Measurements from ENCODE around the gene TRMT44. TPM values are rescaled to one million over a fixed set of nuclear protein-coding genes. Genes with fewer than 3 reads are reported as not detected.
"Not testable (repeated sequence)": the region's sequence is repeated elsewhere in the genome, so short reads cannot be mapped to it uniquely, and the experiment has no call there.

Gene TRMT44
- total RNA-seq, 1 experiment from 2014 or later = 15.3 TPM

- TF ChIP-seq EZH2 (IDR thresholded peaks at IDR 0.05; ENCODE audit: low read length, unreplicated experiment) (no peak), EZH2phosphoT487 (IDR thresholded peaks at IDR 0.05; ENCODE audit: borderline replicate concordance, low read length) (no peak), CTCF (conservative IDR thresholded peaks at IDR 0.05; ENCODE audit: low read depth, low read length) (no peak)
- DNase-seq (no peak), ATAC-seq (no peak)
- BruUV-seq (replicated peaks) = no TSS peak
- no peaks in the 10 kb centered on the region for H4K20me1 ChIP-seq (ENCODE audit: low read length)
- H3K27ac ChIP-seq (ENCODE audit: low read length) = no peak overlapping the region
- H3K4me2 ChIP-seq (ENCODE audit: low read length) = no peak overlapping the region
- H3K36me3 ChIP-seq (ENCODE audit: low read depth, low read length) = no peaks in the 10 kb centered on the region
- intact Hi-C loops (cut with micrococcal nuclease) = no loop called here
- H3K4me3 ChIP-seq (ENCODE audit: low read length) = no peak overlapping the region
- no peaks in the 10 kb centered on the region for H3K4me1 ChIP-seq (ENCODE audit: insufficient read depth, low read length)
- H3K27me3 ChIP-seq (ENCODE audit: low read length) = no peaks in the 10 kb centered on the region
- H3K9me2 ChIP-seq (replicated peaks; ENCODE audit: low read length) = no peaks in the 10 kb centered on the region
- H3K9me3 ChIP-seq (ENCODE audit: low read length) = no peaks in the 10 kb centered on the region
- no peak overlapping the region for H3K9ac ChIP-seq (ENCODE audit: low read length)
- no peaks in the 10 kb centered on the region for H3K79me2 ChIP-seq (ENCODE audit: low read length)
- POLR2A ChIA-PET (ENCODE audit: unreplicated experiment) = no interaction called here
- no peak overlapping the region for H2AFZ ChIP-seq (ENCODE audit: low read length)
- no peaks in the 10 kb centered on the region for H3F3A ChIP-seq (ENCODE audit: low read length, unreplicated experiment)
- CTCF ChIA-PET = no interaction called here
Observed at GRCh38 chr4:8478801-8479744, 38.5 kb downstream of the TRMT44 start.

DNA sequence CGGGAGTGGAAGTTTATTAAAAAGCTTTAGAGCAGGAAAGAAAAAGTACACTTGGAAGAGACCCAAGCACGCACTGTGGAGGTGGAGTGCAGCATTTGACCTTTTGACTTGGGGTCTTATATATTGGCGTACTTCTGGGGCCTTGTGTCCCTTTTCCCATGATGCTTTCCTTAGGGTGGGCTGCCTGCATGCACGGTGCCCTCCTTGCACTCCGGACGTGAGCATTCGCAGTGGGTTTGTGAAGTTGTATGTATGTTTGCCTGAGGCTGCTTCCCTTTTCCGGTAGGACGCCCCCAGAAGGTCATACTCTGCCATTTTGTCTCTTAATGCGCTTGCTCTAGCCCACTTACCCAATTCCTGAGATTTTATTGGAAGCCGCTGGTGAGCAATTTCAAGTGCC lies 39.6 kb downstream of the TRMT44 start:
- ChIA-PET CTCF (interaction anchor here (0.6 kb wide), 1 partner anchor 128 kb away, joined by 3 read pairs; no protein-coding TSS in a partner anchor), POLR2A (ENCODE audit: unreplicated experiment) (no interaction called here)
- H3K4me1 ChIP-seq (ENCODE audit: insufficient read depth, low read length) = no peaks in the 10 kb centered on the region
- no peak overlapping the region for H3K4me2 ChIP-seq (ENCODE audit: low read length)
- H4K20me1 ChIP-seq (ENCODE audit: low read length) = no peaks in the 10 kb centered on the region
- no TSS peak for BruUV-seq (replicated peaks)
- H3K27me3 ChIP-seq (ENCODE audit: low read length) = no peaks in the 10 kb centered on the region
- no peaks in the 10 kb centered on the region for H3K36me3 ChIP-seq (ENCODE audit: low read depth, low read length)
- TF ChIP-seq EZH2 (IDR thresholded peaks at IDR 0.05; ENCODE audit: low read length, unreplicated experiment) (no peak), EZH2phosphoT487 (IDR thresholded peaks at IDR 0.05; ENCODE audit: borderline replicate concordance, low read length) (no peak), CTCF (conservative IDR thresholded peaks at IDR 0.05; ENCODE audit: low read depth, low read length) (no peak)
- H3F3A ChIP-seq (ENCODE audit: low read length, unreplicated experiment) = no peaks in the 10 kb centered on the region
- no peak overlapping the region for H3K9ac ChIP-seq (ENCODE audit: low read length)
- H3K4me3 ChIP-seq (ENCODE audit: low read length) = no peak overlapping the region
- no peak for DNase-seq
- H2AFZ ChIP-seq (ENCODE audit: low read length) = no peak overlapping the region
- H3K27ac ChIP-seq (ENCODE audit: low read length) = no peak overlapping the region
- intact Hi-C loops (cut with micrococcal nuclease) = no loop called here
- ATAC-seq = no peak
- H3K79me2 ChIP-seq (ENCODE audit: low read length) = no peaks in the 10 kb centered on the region
- H3K9me3 ChIP-seq (ENCODE audit: low read length) = no peaks in the 10 kb centered on the region
- no peaks in the 10 kb centered on the region for H3K9me2 ChIP-seq (replicated peaks; ENCODE audit: low read length)

DNA sequence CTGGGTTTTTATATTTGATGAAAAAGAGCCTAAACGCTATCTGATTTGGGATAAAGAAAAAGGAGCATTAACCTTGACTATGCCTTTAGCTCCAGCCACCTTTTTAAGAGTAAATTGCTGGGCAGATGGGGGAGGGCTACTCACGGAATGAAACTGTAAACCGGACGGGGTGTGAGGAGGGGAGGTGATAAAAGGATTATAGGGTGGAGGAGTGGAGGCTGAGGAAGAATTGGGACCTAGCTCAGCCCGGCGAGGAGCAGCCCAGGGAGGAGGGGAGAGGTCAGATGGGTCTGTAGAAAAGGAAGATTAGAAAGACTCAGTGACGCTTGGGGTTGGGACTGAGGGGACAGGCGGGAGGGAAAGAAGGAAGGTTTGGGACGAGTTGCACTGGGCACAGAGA lies 46.1 kb downstream of the TRMT44 start:
- H3K4me2 ChIP-seq (ENCODE audit: low read length); H3K36me3 ChIP-seq (ENCODE audit: low read depth, low read length); ATAC-seq; POLR2A ChIA-PET (ENCODE audit: unreplicated experiment); H3F3A ChIP-seq (ENCODE audit: low read length, unreplicated experiment); H3K27me3 ChIP-seq (ENCODE audit: low read length); DNase-seq; H4K20me1 ChIP-seq (ENCODE audit: low read length); H3K4me1 ChIP-seq (ENCODE audit: insufficient read depth, low read length); H3K79me2 ChIP-seq (ENCODE audit: low read length); H3K9me2 ChIP-seq (replicated peaks; ENCODE audit: low read length); H3K4me3 ChIP-seq (ENCODE audit: low read length); intact Hi-C loops (cut with micrococcal nuclease); H3K27ac ChIP-seq (ENCODE audit: low read length); H3K9me3 ChIP-seq (ENCODE audit: low read length); H2AFZ ChIP-seq (ENCODE audit: low read length); H3K9ac ChIP-seq (ENCODE audit: low read length); BruUV-seq (replicated peaks); CTCF ChIA-PET: not testable (repeated sequence)

All from PC-3 (cell line).